Neuronal stem cell (in vitro differentiated cells): Measurements from ENCODE around the gene DAW1.
"Not testable (repeated sequence)": the region's sequence is repeated elsewhere in the genome, so short reads cannot be mapped to it uniquely, and the experiment has no call there.

Experiments
- DNase-seq: peaks from one replicate; pipeline ENCODE4 v3.0.0-alpha.2; 2013; ENCODE audit warnings: low spot score
- H2AFZ ChIP-seq: one replicate; pipeline ENCODE4 v1.6.1; 2013; ENCODE audit warnings: mild to moderate bottlenecking, low read length, inconsistent platforms
- H2AK5ac ChIP-seq: 2 replicates; pipeline ENCODE4 v1.6.1; 2013; ENCODE audit warnings: low read depth, mild to moderate bottlenecking, inconsistent platforms, low read length, moderate library complexity, mixed read lengths
- H2BK120ac ChIP-seq: 2 replicates; pipeline ENCODE4 v1.6.1; 2013; ENCODE audit warnings: low read depth, mild to moderate bottlenecking, inconsistent platforms, low read length, moderate library complexity, mixed read lengths
- H2BK12ac ChIP-seq: one replicate; pipeline ENCODE4 v1.6.1; 2013; ENCODE audit warnings: low read length, inconsistent platforms
- H2BK15ac ChIP-seq: 2 replicates; pipeline ENCODE4 v1.6.1; 2013; ENCODE audit warnings: mild to moderate bottlenecking, low read length, inconsistent platforms, mixed read lengths
- H2BK5ac ChIP-seq: one replicate; pipeline ENCODE4 v1.6.1; 2013; ENCODE audit warnings: inconsistent platforms, mild to moderate bottlenecking, low read length, moderate library complexity
- H3K14ac ChIP-seq: one replicate; pipeline ENCODE4 v1.6.1; 2013; ENCODE audit warnings: low read length, inconsistent platforms
- H3K18ac ChIP-seq: 2 replicates; pipeline ENCODE4 v1.6.1; 2013; ENCODE audit warnings: low read length, inconsistent platforms
- H3K23ac ChIP-seq: 2 replicates; pipeline ENCODE4 v1.6.1; 2013; ENCODE audit warnings: low read depth, mild to moderate bottlenecking, mixed read lengths, low read length, inconsistent platforms; ENCODE audit not compliant: poor library complexity
- H3K27ac ChIP-seq: replicated peaks from 3 replicates; pipeline ENCODE4 v1.5.1; 2013; ENCODE audit warnings: low read length, inconsistent platforms
- H3K27me3 ChIP-seq, 3 experiments: 2 replicates each; pipeline ENCODE4 v1.6.1; 2013; ENCODE audit warnings: low read length in 3 of 3, mild to moderate bottlenecking in 2 of 3, inconsistent platforms in 1 of 3, low read depth in 1 of 3, mixed read lengths in 1 of 3, moderate library complexity in 1 of 3; ENCODE audit not compliant: control insufficient read depth in 3 of 3, insufficient read depth in 3 of 3
- H3K36me3 ChIP-seq, 2 donors: replicated peaks in 1 of 2; 2 replicates each; pipeline ENCODE4 v1.6.1; 2013; ENCODE audit warnings: low read length in 2 of 2; ENCODE audit not compliant: control insufficient read depth in 2 of 2, insufficient read depth in 2 of 2
- H3K4ac ChIP-seq: 2 replicates; pipeline ENCODE4 v1.6.1; 2013; ENCODE audit warnings: inconsistent platforms, mild to moderate bottlenecking, low read length, moderate library complexity
- H3K4me1 ChIP-seq, 2 donors: 1 replicate in 1 of 2; 2 replicates in 1 of 2; pipeline ENCODE4 v1.6.1; 2013; ENCODE audit warnings: low read length in 2 of 2, low read depth in 1 of 2; ENCODE audit not compliant: control insufficient read depth in 2 of 2, insufficient read depth in 1 of 2
- H3K4me2 ChIP-seq: one replicate; pipeline ENCODE4 v1.6.1; 2013; ENCODE audit warnings: mild to moderate bottlenecking, low read length, inconsistent platforms; ENCODE audit not compliant: insufficient read depth, poor library complexity, severe bottlenecking
- H3K4me3 ChIP-seq, 2 donors: 2 replicates each; pipeline ENCODE4 v1.5.1; 2013; ENCODE audit warnings: low read length in 2 of 2, mild to moderate bottlenecking in 2 of 2, inconsistent platforms in 1 of 2, moderate library complexity in 1 of 2
- H3K79me1 ChIP-seq: one replicate; pipeline ENCODE4 v1.6.1; 2013; ENCODE audit warnings: low read depth, mild to moderate bottlenecking, inconsistent platforms, low read length, moderate library complexity
- H3K9ac ChIP-seq: one replicate; pipeline ENCODE4 v1.6.1; 2013; ENCODE audit warnings: mild to moderate bottlenecking, low read depth, low read length, inconsistent platforms; ENCODE audit not compliant: poor library complexity
- H3K9me3 ChIP-seq, 2 donors: replicated peaks in 1 of 2; 2 replicates each; pipeline versions ENCODE3 to v1.6.1; 2013; ENCODE audit warnings: low read length in 2 of 2, mild to moderate bottlenecking in 2 of 2, inconsistent platforms in 1 of 2, low read depth in 1 of 2, mixed read lengths in 1 of 2, moderate library complexity in 1 of 2; ENCODE audit not compliant: control insufficient read depth in 2 of 2, insufficient read depth in 1 of 2
- H4K8ac ChIP-seq: one replicate; pipeline ENCODE4 v1.6.1; 2013; ENCODE audit warnings: low read depth, mild to moderate bottlenecking, inconsistent platforms, low read length, moderate library complexity
- H4K91ac ChIP-seq: one replicate; pipeline ENCODE4 v1.6.1; 2013; ENCODE audit warnings: low read length, low read depth, mild to moderate bottlenecking, inconsistent platforms; ENCODE audit not compliant: poor library complexity
- WGBS, 2 donors: extraction: QIAGEN DNeasy Blood & Tissue Kit; methylation state at CpG; one replicate each; pipeline ENCODE4 v1.1.7; 2013; ENCODE audit warnings: missing lambda C conversion rate in 2 of 2, mixed read lengths in 1 of 2; ENCODE audit not compliant: insufficient read length in 2 of 2, insufficient replicate concordance in 1 of 2; ENCODE audit errors: extremely low coverage in 2 of 2; 5-methylcytosine and 5-hydroxymethylcytosine counted together

The DAW1 gene

GRCh38 chr2:227932001-227932400 lies 60.6 kb downstream of the DAW1 start:
- H3K14ac ChIP-seq, result no peak overlapping the region
- no peak overlapping the region for H2BK5ac ChIP-seq
- DNase-seq, result no peak
- H3K27me3 ChIP-seq, result no peaks in the 10 kb centered on the region
- H3K18ac ChIP-seq, result no peak overlapping the region
- H3K23ac ChIP-seq, result no peak overlapping the region
- no peak overlapping the region for H4K8ac ChIP-seq
- no peak overlapping the region for H3K9ac ChIP-seq
- H2BK12ac ChIP-seq, result no peak overlapping the region
- H3K4me1 ChIP-seq, result no peaks in the 10 kb centered on the region
- no CpG with 5 or more reads among the region's 6 CpGs for WGBS, 2 donors
- H3K4me3 ChIP-seq, result no peak overlapping the region
- no peak overlapping the region for H3K4me2 ChIP-seq
- no peak overlapping the region for H2BK120ac ChIP-seq
- no peaks in the 10 kb centered on the region for H3K36me3 ChIP-seq
- H3K27ac ChIP-seq, result no peak overlapping the region
- no peaks in the 10 kb centered on the region for H3K9me3 ChIP-seq
- no peak overlapping the region for H4K91ac ChIP-seq
- no peak overlapping the region for H3K4ac ChIP-seq
- H2BK15ac ChIP-seq, result no peak overlapping the region
- H2AK5ac ChIP-seq, result no peak overlapping the region
- H3K79me1 ChIP-seq, result no peaks in the 10 kb centered on the region
- no peak overlapping the region for H2AFZ ChIP-seq

- Histone ChIP-seq H3K9ac (no peak overlapping the region), H3K9me3 (no peaks in the 10 kb centered on the region), H3K18ac (no peak overlapping the region)
These were observed 61.0 kb downstream of the DAW1 start for GRCh38 chr2:227932403-227932802.

GRCh38 chr2:227933884-227934283 lies 62.5 kb downstream of the DAW1 start:
- H3K23ac ChIP-seq, result no peak overlapping the region
- peak; percentile 9 for DNase-seq
- no peaks in the 10 kb centered on the region for H3K36me3 ChIP-seq
- H2AK5ac ChIP-seq, result no peak overlapping the region
- H2BK15ac ChIP-seq, result no peak overlapping the region
- no peak overlapping the region for H3K18ac ChIP-seq
- H3K4me1 ChIP-seq, result no peaks in the 10 kb centered on the region
- no peak overlapping the region for H3K14ac ChIP-seq
- H2AFZ ChIP-seq, result no peak overlapping the region
- H3K4me2 ChIP-seq, result no peak overlapping the region
- H2BK5ac ChIP-seq, result no peak overlapping the region
- no peak overlapping the region for H3K4ac ChIP-seq
- WGBS, 2 donors, result no CpG with 5 or more reads among the region's 1 CpG
- H2BK12ac ChIP-seq, result no peak overlapping the region
- H3K27me3 ChIP-seq, result no peaks in the 10 kb centered on the region
- H4K91ac ChIP-seq, result no peak overlapping the region
- H4K8ac ChIP-seq, result no peak overlapping the region
- H2BK120ac ChIP-seq, result no peak overlapping the region
- no peak overlapping the region for H3K4me3 ChIP-seq
- H3K79me1 ChIP-seq, result no peaks in the 10 kb centered on the region
- H3K27ac ChIP-seq, result no peak overlapping the region
- H3K9me3 ChIP-seq, result no peaks in the 10 kb centered on the region
- no peak overlapping the region for H3K9ac ChIP-seq

More at GRCh38 chr2:227932403-227932802, 61.0 kb downstream of the DAW1 start:
- H2AFZ ChIP-seq, result no peak overlapping the region
- no peak for DNase-seq
- H3K14ac ChIP-seq, result no peak overlapping the region
- H3K27ac ChIP-seq, result no peak overlapping the region
- H4K8ac ChIP-seq, result no peak overlapping the region
- no peak overlapping the region for H2BK15ac ChIP-seq
- H3K27me3 ChIP-seq, result no peaks in the 10 kb centered on the region
- no peak overlapping the region for H2BK12ac ChIP-seq
- no peak overlapping the region for H3K23ac ChIP-seq
- no peaks in the 10 kb centered on the region for H3K79me1 ChIP-seq
- no peaks in the 10 kb centered on the region for H3K4me1 ChIP-seq
- WGBS, 2 donors, result no CpG with 5 or more reads among the region's 2 CpGs
- H3K4ac ChIP-seq, result no peak overlapping the region
- H3K4me3 ChIP-seq, result no peak overlapping the region
- no peaks in the 10 kb centered on the region for H3K36me3 ChIP-seq
- no peak overlapping the region for H3K4me2 ChIP-seq
- no peak overlapping the region for H2BK120ac ChIP-seq
- no peak overlapping the region for H4K91ac ChIP-seq
- H2BK5ac ChIP-seq, result no peak overlapping the region
- no peak overlapping the region for H2AK5ac ChIP-seq

GRCh38 chr2:227936249-227936648 lies 64.8 kb downstream of the DAW1 start:
- H3K4me1 ChIP-seq, H2BK15ac ChIP-seq, H2BK12ac ChIP-seq, H3K4me2 ChIP-seq, H3K4me3 ChIP-seq, H4K8ac ChIP-seq, H3K27me3 ChIP-seq, H3K4ac ChIP-seq, H3K14ac ChIP-seq, H3K9ac ChIP-seq, H2BK120ac ChIP-seq, H2AFZ ChIP-seq, H3K18ac ChIP-seq, H3K79me1 ChIP-seq, H4K91ac ChIP-seq, H3K36me3 ChIP-seq, DNase-seq, H3K9me3 ChIP-seq, H2AK5ac ChIP-seq, H3K23ac ChIP-seq, H3K27ac ChIP-seq, H2BK5ac ChIP-seq: not testable (repeated sequence)
- no CpG with 5 or more reads among the region's 7 CpGs for WGBS, 2 donors
